Measurements from ENCODE around the gene CPED1. TPM values are rescaled to one million over a fixed set of nuclear protein-coding genes. Genes with fewer than 3 reads are reported as not detected.

CPED1 gene
- total RNA-seq, 1 experiment from 2014 or later, result 0.39 TPM

- Histone ChIP-seq H3K9me3 (ENCODE audit: control insufficient read depth, insufficient read depth, low read depth, low read length) (no peaks in the 10 kb centered on the region), H3K36me3 (ENCODE audit: control insufficient read depth, insufficient read depth, low read length) (no peaks in the 10 kb centered on the region), H3K27me3 (ENCODE audit: control insufficient read depth, insufficient read depth, low read length) (peaks cover 6% of the 10 kb centered on the region; the same call in 1 of the 2 replicates), H3K4me3 (ENCODE audit: low read depth in 2 of 2, low read length in 2 of 2) (no peak overlapping the region), H3K27ac (ENCODE audit: low read length) (no peak overlapping the region), H3K4me1 (ENCODE audit: control insufficient read depth, insufficient read depth, low read length) (no peaks in the 10 kb centered on the region)
- ChIA-PET POLR2A (no interaction called here), CTCF (no interaction called here)
- ATAC-seq, result no peak
- intact Hi-C loops (cut with micrococcal nuclease; ENCODE audit: unreplicated experiment), result no loop called here
- no TSS peak for BruUV-seq (replicated peaks)
- no peak for TF ChIP-seq REST (IDR thresholded peaks at IDR 0.05; ENCODE audit: insufficient read depth in 1 of 2, low read depth in 2 of 2, low read length in 1 of 2)
- no peak for TF ChIP-seq CTCF (IDR thresholded peaks at IDR 0.05)
- no peak for TF ChIP-seq TCF7L2 (IDR thresholded peaks at IDR 0.05; ENCODE audit: low read depth, low read length)
- no peak for TF ChIP-seq SIN3A (IDR thresholded peaks at IDR 0.05; ENCODE audit: borderline replicate concordance, insufficient read depth, low read depth, low read length)
- no peak for TF ChIP-seq POLR2AphosphoS5 (IDR thresholded peaks at IDR 0.05; ENCODE audit: low read depth, low read length)
- in situ Hi-C loops (cut with HindIII; ENCODE audit: low pct_unique_long_range_greater_than_20kb, low sequenced_read_pairs), result no loop called here
- no peak for DNase-seq (ENCODE audit: low read depth, low spot score)
These were observed 7.9 kb downstream of the CPED1 start for GRCh38 chr7:120996333-120996987.

- CTCF ChIA-PET, result no interaction called here
- POLR2A ChIA-PET, result no interaction called here
- in situ Hi-C loops (cut with HindIII; ENCODE audit: low pct_unique_long_range_greater_than_20kb, low sequenced_read_pairs), result no loop called here
- Histone ChIP-seq H3K27me3 (ENCODE audit: control insufficient read depth, insufficient read depth, low read length) (peaks cover 4% of the 10 kb centered on the region; the same call in 1 of the 2 replicates), H3K27ac (ENCODE audit: low read length) (no peak overlapping the region), H3K4me3 (ENCODE audit: low read depth in 2 of 2, low read length in 2 of 2) (no peak overlapping the region), H3K4me1 (ENCODE audit: control insufficient read depth, insufficient read depth, low read length) (no peaks in the 10 kb centered on the region), H3K9me3 (ENCODE audit: control insufficient read depth, insufficient read depth, low read depth, low read length) (no peaks in the 10 kb centered on the region), H3K36me3 (ENCODE audit: control insufficient read depth, insufficient read depth, low read length) (no peaks in the 10 kb centered on the region)
- TF ChIP-seq REST (IDR thresholded peaks at IDR 0.05; ENCODE audit: insufficient read depth in 1 of 2, low read depth in 2 of 2, low read length in 1 of 2) (no peak), SIN3A (IDR thresholded peaks at IDR 0.05; ENCODE audit: borderline replicate concordance, insufficient read depth, low read depth, low read length) (no peak), POLR2AphosphoS5 (IDR thresholded peaks at IDR 0.05; ENCODE audit: low read depth, low read length) (no peak), TCF7L2 (IDR thresholded peaks at IDR 0.05; ENCODE audit: low read depth, low read length) (no peak), CTCF (IDR thresholded peaks at IDR 0.05) (no peak)
- no TSS peak for BruUV-seq (replicated peaks)
- intact Hi-C loops (cut with micrococcal nuclease; ENCODE audit: unreplicated experiment), result no loop called here
- ATAC-seq (no peak), DNase-seq (ENCODE audit: low read depth, low spot score) (no peak)
These were observed 8.5 kb downstream of the CPED1 start for GRCh38 chr7:120996988-120997345.
